Stimulated activated CD4-positive, alpha-beta T cell treated with anti-CD3 and anti-CD28 coated beads, Interleukin-4, amount 100 ng/mL, for 1 hour (primary cell): Measurements from ENCODE around the gene ZNF750.

Experiments
- DNase-seq: peaks from one replicate; pipeline ENCODE4 v3.0.0-alpha.2; 2020

ZNF750 gene

GRCh38 chr17:82872591-82873520, 33.0 kb upstream of the ZNF750 start:
- no peak for DNase-seq

- no peak for DNase-seq
Measured at GRCh38 chr17:82871776-82872561, 32.1 kb upstream of the ZNF750 start.

GRCh38 chr17:82871056-82871775, 31.4 kb upstream of the ZNF750 start:
- DNase-seq, result no peak

GRCh38 chr17:82870541-82870940, 30.7 kb upstream of the ZNF750 start:
- DNase-seq, result no peak

- DNase-seq, result no peak
Measured at GRCh38 chr17:82870091-82870491, 30.3 kb upstream of the ZNF750 start.

GRCh38 chr17:82869536-82869935, 29.7 kb upstream of the ZNF750 start:
- no peak for DNase-seq

GRCh38 chr17:82868715-82869131, 28.9 kb upstream of the ZNF750 start:
- DNase-seq, result no peak

- no peak for DNase-seq
Measured at GRCh38 chr17:82867763-82868325, 28.0 kb upstream of the ZNF750 start.

- DNase-seq, result no peak
Measured at GRCh38 chr17:82866590-82867191, 26.9 kb upstream of the ZNF750 start.

- no peak for DNase-seq
Measured at GRCh38 chr17:82865774-82866395, 26.1 kb upstream of the ZNF750 start.

GRCh38 chr17:82865274-82865673, 25.5 kb upstream of the ZNF750 start:
- DNase-seq, result no peak

GRCh38 chr17:82864713-82865248, 25.0 kb upstream of the ZNF750 start:
- DNase-seq, result no peak

GRCh38 chr17:82863941-82864712, 24.3 kb upstream of the ZNF750 start:
- DNase-seq, result peak; percentile 79

- no peak for DNase-seq
Measured at GRCh38 chr17:82863383-82863940, 23.6 kb upstream of the ZNF750 start.

- DNase-seq, result no peak
Measured at GRCh38 chr17:82862737-82863382, 23.0 kb upstream of the ZNF750 start.

GRCh38 chr17:82862191-82862590, 22.4 kb upstream of the ZNF750 start:
- no peak for DNase-seq

- no peak for DNase-seq
Measured at GRCh38 chr17:82861393-82861775, 21.6 kb upstream of the ZNF750 start.

GRCh38 chr17:82860606-82861392, 21.0 kb upstream of the ZNF750 start:
- DNase-seq, result no peak
